Esophagus muscularis mucosa (tissue), 4 donors: ENCODE measurements around the gene ANKS3. TPM values are rescaled to one million over a fixed set of nuclear protein-coding genes. Genes with fewer than 3 reads are reported as not detected.

Experiments
- DNase-seq: peaks from one replicate; pipeline ENCODE4 v3.0.0-alpha.2; 2017; ENCODE audit errors: extremely low spot score
- H3K27ac ChIP-seq, 4 donors: fragments of 200-600 bp; sonication (generic); replicated peaks in 1 of 4; 1 replicate in 3 of 4; 2 replicates in 1 of 4; pipeline ENCODE4 v1.5.1; 2016 to 2019; ENCODE audit warnings: mild to moderate bottlenecking in 1 of 4
- H3K27me3 ChIP-seq, 4 donors: fragments of 200-600 bp; sonication (generic); one replicate each; pipeline versions ENCODE4 v1.5.1 to v1.6.0; 2016 to 2019
- H3K36me3 ChIP-seq, 4 donors: fragments of 200-600 bp; sonication (generic); one replicate each; pipeline ENCODE4 v1.5.1; 2016 to 2019
- H3K4me1 ChIP-seq, 4 donors: fragments of 200-600 bp; sonication (generic); one replicate each; pipeline ENCODE4 v1.5.1; 2016 to 2019
- H3K4me3 ChIP-seq, 4 donors: fragments of 200-600 bp; sonication (generic); 1 replicate in 2 of 4; 2 replicates in 2 of 4; pipeline ENCODE4 v1.5.1; 2016 to 2019; ENCODE audit warnings: mild to moderate bottlenecking in 4 of 4, moderate library complexity in 1 of 4
- H3K9me3 ChIP-seq, 4 donors: fragments of 200-600 bp; sonication (generic); 1 replicate in 3 of 4; 2 replicates in 1 of 4; pipeline ENCODE4 v1.5.1; 2016 to 2019
- CTCF ChIP-seq, 3 experiments: fragments of 200-600 bp in 2 of 3; fragments of 450-650 bp in 1 of 3; sonication (generic) in 2 of 3; IDR thresholded peaks; one replicate each; pipeline ENCODE4 v1.5.1; 2017 to 2019; ENCODE audit warnings: antibody characterized with exemption in 3 of 3, mild to moderate bottlenecking in 2 of 3, moderate library complexity in 1 of 3
- EP300 ChIP-seq: sonication (generic); formaldehyde crosslinking; IDR thresholded peaks from one replicate; pipeline ENCODE4 v1.6.1; 2017; ENCODE audit warnings: antibody characterized with exemption
- POLR2A ChIP-seq: fragments of 450-650 bp; IDR thresholded peaks from one replicate; pipeline ENCODE4 v1.6.1; 2017; ENCODE audit warnings: antibody characterized with exemption, moderate library complexity, mild to moderate bottlenecking, low read depth
- POLR2AphosphoS5 ChIP-seq, 2 donors: sonication (generic); formaldehyde crosslinking; IDR thresholded peaks; one replicate each; pipeline ENCODE4 v1.6.1; 2017; ENCODE audit warnings: antibody characterized with exemption in 2 of 2
- WGBS: methylation state at CpG from one replicate; pipeline ENCODE4 v1.1.5; 2018; 5-methylcytosine and 5-hydroxymethylcytosine counted together
- intact Hi-C: fragments of 100-400 bp; cut with DNase I; formaldehyde crosslinking; loops from one replicate; pipeline ENCODE4 v1.15.1; 2023
- total RNA-seq, 4 donors: library from RNA; depleted of rRNA; stranded (reverse); fragments of >200 nt; gene quantifications; one replicate each; pipeline versions ENCODE4 v1.1.0 to v1.2.1, GENCODE V29; 2016

ANKS3 gene
- total RNA-seq, 4 donors from 2014 or later, result 17.0 to 29.0 (median 24.7) TPM

DNA sequence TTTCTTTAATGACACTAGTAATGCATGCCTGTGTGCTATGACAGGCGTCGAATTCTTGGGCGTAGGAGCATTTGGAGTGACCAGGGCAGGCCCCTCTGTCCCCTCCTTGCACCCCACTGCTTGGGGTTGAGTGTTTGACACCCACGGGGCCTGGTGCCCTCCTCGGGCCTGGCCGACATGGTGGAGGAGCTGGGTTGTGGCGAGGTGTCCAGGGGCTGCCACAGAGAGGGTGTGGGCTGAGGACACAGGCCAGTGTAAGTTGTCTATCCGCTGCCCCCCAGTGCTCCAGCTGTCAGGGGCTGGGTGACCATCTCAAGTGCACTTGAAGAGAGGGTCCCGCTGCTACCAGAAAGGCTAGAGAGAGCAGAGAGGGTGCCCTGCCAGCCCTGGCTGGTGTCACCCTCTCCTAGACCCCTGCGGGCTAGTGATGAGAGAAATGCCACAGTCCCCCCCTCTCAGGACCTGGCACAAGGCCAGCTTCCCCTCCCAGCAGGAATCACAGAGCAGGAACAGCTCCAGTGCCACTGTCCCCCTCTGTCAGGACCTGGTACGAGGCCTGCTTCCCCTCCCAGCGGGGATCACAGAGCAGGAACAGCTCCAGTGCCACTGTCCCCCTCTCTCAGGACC lies 79.0 kb downstream of the ANKS3 start:
- TF ChIP-seq POLR2AphosphoS5 (IDR thresholded peaks at IDR 0.05), result no peak
- no peak for TF ChIP-seq CTCF (IDR thresholded peaks at IDR 0.05)
- no peak for TF ChIP-seq EP300
- TF ChIP-seq POLR2A, result no peak
- H3K36me3 ChIP-seq, result peaks cover 35 to 98% (median 90%) of the 10 kb centered on the region in 4 donors
- H3K4me1 ChIP-seq, result peaks cover 2 to 16% (median 7%) of the 10 kb centered on the region in 4 donors
- no peak for DNase-seq
- H3K27me3 ChIP-seq, result no peaks in the 10 kb centered on the region
- H3K9me3 ChIP-seq, result no peaks in the 10 kb centered on the region
- H3K4me3 ChIP-seq, result no peak overlapping the region
- 92% methylated on average over 7 of the region's 12 CpGs for WGBS
- H3K27ac ChIP-seq, result no peak overlapping the region
- intact Hi-C loops, result no loop called here

- Histone ChIP-seq H3K27me3 (no peaks in the 10 kb centered on the region), H3K36me3 (peaks cover 35 to 93% (median 89%) of the 10 kb centered on the region in 4 donors), H3K9me3 (no peaks in the 10 kb centered on the region), H3K27ac (no peak overlapping the region), H3K4me1 (peaks cover 0 to 9% (median under 1%) of the 10 kb centered on the region in 4 donors), H3K4me3 (no peak overlapping the region)
- intact Hi-C loops, result no loop called here
- no peak for DNase-seq
- TF ChIP-seq CTCF (IDR thresholded peaks at IDR 0.05), result no peak
- TF ChIP-seq POLR2A, result no peak
- WGBS, result 82% methylated on average over 12 of the region's 16 CpGs
These were observed 79.8 kb downstream of the ANKS3 start for GRCh38 chr16:4654011-4654963.

DNA sequence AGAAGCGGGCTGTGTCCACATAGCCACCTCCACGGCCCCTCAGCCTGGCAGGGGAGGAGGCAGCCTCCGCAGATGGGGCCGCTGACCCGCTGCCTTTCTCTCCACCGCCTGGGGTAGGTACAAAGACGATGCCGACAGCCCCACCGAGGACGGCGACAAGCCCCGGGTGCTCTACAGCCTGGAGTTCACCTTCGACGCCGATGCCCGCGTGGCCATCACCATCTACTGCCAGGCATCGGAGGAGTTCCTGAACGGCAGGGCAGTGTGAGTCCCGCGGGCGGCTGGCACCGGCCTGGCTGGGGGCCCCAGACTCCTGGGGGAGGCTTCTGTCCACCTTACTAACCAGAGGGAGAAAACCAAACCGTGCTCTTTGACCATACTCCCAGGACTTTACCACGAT lies 81.5 kb downstream of the ANKS3 start:
- Histone ChIP-seq H3K27ac (no peak overlapping the region), H3K36me3 (peaks cover 35 to 83% (median 76%) of the 10 kb centered on the region in 4 donors), H3K9me3 (no peaks in the 10 kb centered on the region), H3K27me3 (no peaks in the 10 kb centered on the region), H3K4me3 (no peak overlapping the region), H3K4me1 (peaks cover 0 to 8% (median under 1%) of the 10 kb centered on the region in 4 donors)
- 95% methylated on average over 22 of the region's 25 CpGs for WGBS
- no peak for TF ChIP-seq POLR2A
- no peak for TF ChIP-seq POLR2AphosphoS5 (IDR thresholded peaks at IDR 0.05)
- no peak for TF ChIP-seq EP300
- no peak for TF ChIP-seq CTCF (IDR thresholded peaks at IDR 0.05)
- intact Hi-C loops, result no loop called here
- DNase-seq, result no peak

GRCh38 chr16:4651827-4652226 lies 82.2 kb downstream of the ANKS3 start:
- no peak for TF ChIP-seq POLR2A
- no peak for TF ChIP-seq POLR2AphosphoS5 (IDR thresholded peaks at IDR 0.05)
- no peak for TF ChIP-seq CTCF (IDR thresholded peaks at IDR 0.05)
- TF ChIP-seq EP300, result no peak
- no peak overlapping the region for H3K4me3 ChIP-seq
- no peaks in the 10 kb centered on the region for H3K27me3 ChIP-seq
- H3K9me3 ChIP-seq, result no peaks in the 10 kb centered on the region
- no peak overlapping the region for H3K27ac ChIP-seq
- H3K36me3 ChIP-seq, result peaks cover 28 to 78% (median 75%) of the 10 kb centered on the region in 4 donors
- peaks cover 0 to 8% (median 4%) of the 10 kb centered on the region in 4 donors for H3K4me1 ChIP-seq
- WGBS, result 93% methylated on average over 13 of the region's 13 CpGs
- DNase-seq, result no peak
- intact Hi-C loops, result no loop called here
